ENCODE data around the gene SNX9. TPM values are rescaled to one million over a fixed set of nuclear protein-coding genes. Genes with fewer than 3 reads are reported as not detected.

Gene SNX9
- total and polyA plus RNA-seq, 10 of the 15 experiments (the other 5 are each of a cell fraction or from before 2014, with no cell fraction given): 0.03 to 2.0 (median 0.37) TPM

GRCh38 chr6:157911278-157911677 lies 88.2 kb downstream of the SNX9 start:
- POLR2A ChIA-PET: no interaction called here
- in situ Hi-C loops (cut with MboI): no loop called here

GRCh38 chr6:157911786-157912185 lies 88.7 kb downstream of the SNX9 start:
- intact Hi-C loops (cut with micrococcal nuclease; ENCODE audit: unreplicated experiment): no loop called here
- RAD21 ChIA-PET (ENCODE audit: unreplicated experiment): no interaction called here
- H3K4me3 ChIP-seq: no peak overlapping the region
- H3K9me3 ChIP-seq (replicated peaks; ENCODE audit: control insufficient read depth, insufficient read depth, low read length): no peaks in the 10 kb centered on the region; the same call in 2 of the 3 replicates
- POLR2A ChIA-PET: no interaction called here
- H3K27ac ChIP-seq (ENCODE audit: control insufficient read depth, insufficient read depth): no peak overlapping the region
- peaks cover 17% of the 10 kb centered on the region for H3K4me1 ChIP-seq (ENCODE audit: control insufficient read depth, insufficient read depth, low read length)
- no peaks in the 10 kb centered on the region for H3K79me2 ChIP-seq (ENCODE audit: control insufficient read depth, insufficient read depth, low read length)
- FAIRE-seq (no peak), ATAC-seq (no peak), DNase-seq (ENCODE audit: low read depth, low spot score) (no peak)
- TF ChIP-seq POU2F2 (IDR thresholded peaks at IDR 0.05; ENCODE audit: borderline replicate concordance, low read depth, low read length): no peak
- TF ChIP-seq NR2F1 (conservative IDR thresholded peaks at IDR 0.05): no peak
- TF ChIP-seq USF2 (IDR thresholded peaks at IDR 0.05; ENCODE audit: borderline replicate concordance, low read depth, low read length): no peak
- TF ChIP-seq NFYB (IDR thresholded peaks at IDR 0.05; ENCODE audit: insufficient read depth, low read depth, low read length): no peak
- 71% methylated on average over 5 of the region's 5 CpGs for WGBS (ENCODE audit: insufficient coverage, insufficient replicate concordance, low lambda C conversion rate, missing lambda C conversion rate)
- H3K27me3 ChIP-seq (replicated peaks in 1 of 2; ENCODE audit: control insufficient read depth in 2 of 2, insufficient read depth in 2 of 2, low read length in 1 of 2): no peaks in the 10 kb centered on the region
- no TSS peak for BruUV-seq (replicated peaks)
- no peaks in the 10 kb centered on the region for H4K20me1 ChIP-seq (ENCODE audit: control insufficient read depth, insufficient read depth)
- no peak overlapping the region for H2AFZ ChIP-seq (ENCODE audit: control insufficient read depth, low read depth, low read length)
- no peaks in the 10 kb centered on the region; a peak in 1 of 4 replicates for H3K36me3 ChIP-seq (ENCODE audit: control insufficient read depth in 2 of 2, insufficient read depth in 2 of 2, low read length in 1 of 2)
- SMC1A ChIA-PET (ENCODE audit: uncharacterized antibody, unreplicated experiment): interaction anchor here (1.0 kb wide), 1 partner anchor 8 kb away, joined by 3 read pairs; no protein-coding TSS in a partner anchor
- H3K9ac ChIP-seq (ENCODE audit: control insufficient read depth, insufficient read depth, low read length): no peak overlapping the region
- in situ Hi-C loops (cut with MboI): no loop called here
- CTCF ChIA-PET: no interaction called here
- no peak overlapping the region for H3K4me2 ChIP-seq (ENCODE audit: control insufficient read depth, insufficient read depth)

More at GRCh38 chr6:157911278-157911677, 88.2 kb downstream of the SNX9 start:
- WGBS (ENCODE audit: insufficient coverage, insufficient replicate concordance, low lambda C conversion rate, missing lambda C conversion rate): 90% methylated on average over 9 of the region's 9 CpGs
- no peak for TF ChIP-seq TARDBP (IDR thresholded peaks at IDR 0.05; ENCODE audit: borderline replicate concordance)
- TF ChIP-seq MYC (IDR thresholded peaks at IDR 0.05; ENCODE audit: insufficient read depth, insufficient read length, insufficient replicate concordance, low read length, severe bottlenecking): no peak
- TF ChIP-seq EZH2 (IDR thresholded peaks at IDR 0.05; ENCODE audit: borderline replicate concordance, control insufficient read depth, low read depth, low read length): no peak
- no peak for TF ChIP-seq SUPT20H (IDR thresholded peaks at IDR 0.05; ENCODE audit: borderline replicate concordance, control insufficient read depth, low read depth, low read length)
- intact Hi-C loops (cut with micrococcal nuclease; ENCODE audit: unreplicated experiment): no loop called here
- BruUV-seq (replicated peaks): no TSS peak
- Histone ChIP-seq H4K20me1 (ENCODE audit: control insufficient read depth, insufficient read depth) (no peaks in the 10 kb centered on the region), H3K9ac (ENCODE audit: control insufficient read depth, insufficient read depth, low read length) (no peak overlapping the region), H3K4me3 (no peak overlapping the region), H3K27me3 (replicated peaks in 1 of 2; ENCODE audit: control insufficient read depth in 2 of 2, insufficient read depth in 2 of 2, low read length in 1 of 2) (no peaks in the 10 kb centered on the region), H3K27ac (ENCODE audit: control insufficient read depth, insufficient read depth) (no peak overlapping the region), H3K4me1 (ENCODE audit: control insufficient read depth, insufficient read depth, low read length) (peaks cover 17% of the 10 kb centered on the region), H2AFZ (ENCODE audit: control insufficient read depth, low read depth, low read length) (no peak overlapping the region), H3K36me3 (ENCODE audit: control insufficient read depth in 2 of 2, insufficient read depth in 2 of 2, low read length in 1 of 2) (no peaks in the 10 kb centered on the region; a peak in 1 of 4 replicates), H3K79me2 (ENCODE audit: control insufficient read depth, insufficient read depth, low read length) (no peaks in the 10 kb centered on the region), H3K9me3 (replicated peaks; ENCODE audit: control insufficient read depth, insufficient read depth, low read length) (no peaks in the 10 kb centered on the region; the same call in 2 of the 3 replicates), H3K4me2 (ENCODE audit: control insufficient read depth, insufficient read depth) (no peak overlapping the region)
- ChIA-PET SMC1A (ENCODE audit: uncharacterized antibody, unreplicated experiment) (no interaction called here), CTCF (no interaction called here), RAD21 (ENCODE audit: unreplicated experiment) (no interaction called here)
- FAIRE-seq (no peak), DNase-seq (ENCODE audit: low read depth, low spot score) (no peak), ATAC-seq (no peak)
